HFF-Myc (cell line): ENCODE results near the gene PDPN.

Source experiments
- DNase-seq: peaks from one replicate; pipeline ENCODE4 v3.0.0-alpha.2; 2011; ENCODE audit warnings: low read depth; ENCODE audit errors: extremely low read depth
- H3K4me3 ChIP-seq: replicated peaks from 2 replicates; pipeline ENCODE4 v1.5.1; 2011; ENCODE audit warnings: low read depth, mild to moderate bottlenecking, control low read depth, low read length
- TF ChIP-seq, protein P1 (sequence below): IDR thresholded peaks from 2 replicates; pipeline ENCODE4 v1.5.1; 2012; ENCODE audit warnings: mild to moderate bottlenecking, low read depth, low read length, control low read depth; ENCODE audit errors: missing control alignments

The PDPN gene

DNA sequence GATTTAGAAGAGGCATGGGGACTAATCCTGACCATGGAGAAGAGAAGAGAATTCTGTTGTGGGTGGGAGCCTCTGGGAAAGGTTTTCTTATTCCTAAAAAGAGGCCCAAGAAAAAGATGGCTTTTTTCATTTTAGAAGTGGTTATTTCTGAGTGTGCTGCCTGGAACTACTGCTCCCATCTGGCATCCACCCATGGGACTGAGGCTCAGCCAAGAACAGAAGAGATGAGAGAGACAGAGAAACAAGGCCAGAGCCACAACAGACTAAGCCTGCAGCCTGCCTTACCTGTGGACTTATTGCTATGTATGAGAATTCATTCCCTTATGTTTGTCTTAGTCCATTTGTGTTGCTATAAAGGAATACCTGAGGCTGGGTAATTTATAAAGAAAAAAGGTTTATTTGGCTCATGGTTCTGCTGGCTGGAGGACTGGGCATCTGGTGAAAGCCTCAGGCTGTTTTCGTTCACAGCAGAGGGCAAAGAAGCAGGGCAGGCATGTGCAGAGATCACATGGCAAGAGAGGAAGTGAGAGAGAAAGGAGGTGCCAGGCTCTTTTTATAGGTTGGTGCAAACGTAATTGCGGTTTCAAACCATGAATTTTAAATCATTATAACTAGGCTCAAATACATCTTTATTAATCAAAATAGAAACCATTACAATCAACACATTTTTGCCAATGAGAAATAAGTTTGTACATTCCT is 58.8 kb downstream of the PDPN start:
- no peak for DNase-seq
- TF ChIP-seq, protein P1, sequence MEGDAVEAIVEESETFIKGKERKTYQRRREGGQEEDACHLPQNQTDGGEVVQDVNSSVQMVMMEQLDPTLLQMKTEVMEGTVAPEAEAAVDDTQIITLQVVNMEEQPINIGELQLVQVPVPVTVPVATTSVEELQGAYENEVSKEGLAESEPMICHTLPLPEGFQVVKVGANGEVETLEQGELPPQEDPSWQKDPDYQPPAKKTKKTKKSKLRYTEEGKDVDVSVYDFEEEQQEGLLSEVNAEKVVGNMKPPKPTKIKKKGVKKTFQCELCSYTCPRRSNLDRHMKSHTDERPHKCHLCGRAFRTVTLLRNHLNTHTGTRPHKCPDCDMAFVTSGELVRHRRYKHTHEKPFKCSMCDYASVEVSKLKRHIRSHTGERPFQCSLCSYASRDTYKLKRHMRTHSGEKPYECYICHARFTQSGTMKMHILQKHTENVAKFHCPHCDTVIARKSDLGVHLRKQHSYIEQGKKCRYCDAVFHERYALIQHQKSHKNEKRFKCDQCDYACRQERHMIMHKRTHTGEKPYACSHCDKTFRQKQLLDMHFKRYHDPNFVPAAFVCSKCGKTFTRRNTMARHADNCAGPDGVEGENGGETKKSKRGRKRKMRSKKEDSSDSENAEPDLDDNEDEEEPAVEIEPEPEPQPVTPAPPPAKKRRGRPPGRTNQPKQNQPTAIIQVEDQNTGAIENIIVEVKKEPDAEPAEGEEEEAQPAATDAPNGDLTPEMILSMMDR = no peak
- no peak overlapping the region for H3K4me3 ChIP-seq

- no peak overlapping the region for H3K4me3 ChIP-seq
- no peak for DNase-seq
- TF ChIP-seq, protein P1 = no peak
Observed at GRCh38 chr1:13643017-13643416, 59.4 kb downstream of the PDPN start.

DNA sequence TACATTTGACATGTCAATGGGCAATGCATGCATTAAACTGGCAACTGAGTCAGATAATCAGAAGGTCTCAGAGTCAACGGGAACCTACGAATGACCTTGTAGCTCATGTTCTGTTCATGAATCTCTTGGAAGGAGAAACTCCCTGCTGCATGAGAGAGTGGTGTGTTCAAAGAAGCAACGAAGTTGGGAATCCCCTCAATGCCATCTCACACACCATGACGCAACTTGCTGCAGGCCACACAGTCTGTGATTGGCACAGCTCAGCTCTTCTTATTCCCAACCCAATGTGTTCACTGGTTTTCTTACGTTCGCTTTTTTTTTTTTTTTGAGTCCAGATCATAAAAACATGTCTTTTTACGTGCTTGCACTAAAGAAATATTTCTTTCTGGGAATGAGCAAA is 62.9 kb downstream of the PDPN start:
- TF ChIP-seq, protein P1 = no peak
- no peak for DNase-seq
- H3K4me3 ChIP-seq = no peak overlapping the region

DNA sequence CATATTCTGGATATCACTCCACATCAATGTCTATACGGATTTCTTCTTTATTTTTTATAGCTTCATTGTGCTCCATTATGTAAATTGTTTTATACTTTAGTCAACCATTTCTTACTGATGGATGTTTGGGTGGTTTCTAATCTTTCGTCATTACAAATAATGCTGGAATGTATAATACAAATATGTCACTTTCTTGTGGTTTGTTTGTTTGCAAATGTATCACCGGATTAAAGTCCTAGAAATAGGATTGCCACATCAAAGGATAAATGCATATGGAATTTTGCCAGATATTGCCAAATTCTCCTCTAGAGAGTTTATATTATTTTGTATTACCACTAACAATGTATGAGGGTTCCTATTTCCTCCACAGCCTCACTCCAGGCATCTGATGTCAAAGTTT is 67.6 kb downstream of the PDPN start:
- no peak for DNase-seq
- TF ChIP-seq, protein P1 = no peak
- no peak overlapping the region for H3K4me3 ChIP-seq

GRCh38 chr1:13652238-13652637 is 68.6 kb downstream of the PDPN start:
- H3K4me3 ChIP-seq = no peak overlapping the region
- DNase-seq = no peak
- TF ChIP-seq, protein P1 = no peak

DNA sequence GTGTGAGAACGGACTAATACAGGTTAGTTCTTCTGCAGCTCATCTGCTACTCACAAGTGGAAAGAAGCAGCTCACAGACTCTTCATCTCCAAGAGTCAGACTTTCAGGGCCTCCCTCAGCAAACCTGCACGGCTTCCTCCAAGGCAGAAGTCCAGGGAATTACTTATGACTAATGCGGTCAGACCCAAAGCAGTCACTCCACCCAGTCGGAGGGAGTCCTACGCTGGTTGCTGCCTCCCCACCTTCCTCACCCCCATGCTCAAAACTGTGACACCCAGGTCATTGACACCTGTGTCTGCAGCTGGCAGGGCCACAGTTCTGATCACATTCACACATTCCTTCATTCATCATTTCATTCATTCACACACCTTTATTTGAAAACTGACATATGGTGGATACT is 77.9 kb downstream of the PDPN start:
- TF ChIP-seq, protein P1 = no peak
- DNase-seq = no peak
- H3K4me3 ChIP-seq = no peak overlapping the region

DNA sequence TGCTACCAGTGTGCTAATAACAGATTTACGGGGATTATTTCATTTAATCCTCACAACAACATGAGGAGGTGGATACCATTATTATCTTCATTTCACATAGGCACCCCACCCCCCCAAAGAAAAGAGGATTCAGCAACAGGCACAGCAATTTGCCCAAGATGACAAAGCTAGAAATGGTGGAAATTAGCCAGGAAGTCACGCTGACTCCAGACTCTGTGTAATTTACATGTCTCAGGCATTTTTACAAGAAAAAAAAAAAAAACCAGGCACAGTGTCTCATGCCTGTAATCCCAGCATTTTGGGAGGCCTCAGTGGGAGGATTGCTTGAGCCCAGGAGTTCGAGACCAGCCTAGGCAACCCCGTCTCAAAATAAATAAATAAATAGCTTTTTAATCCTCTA is 78.9 kb downstream of the PDPN start:
- no peak for DNase-seq
- TF ChIP-seq, protein P1 = no peak
- no peak overlapping the region for H3K4me3 ChIP-seq
